ENCODE data around the gene CTNND1. TPM values are rescaled to one million over a fixed set of nuclear protein-coding genes. Genes with fewer than 3 reads are reported as not detected.

CTNND1 gene
- total and polyA plus RNA-seq, 2 of the 8 experiments (the other 6 are each of a cell fraction or from before 2014, with no cell fraction given), result 91.9 to 164 TPM

DNA sequence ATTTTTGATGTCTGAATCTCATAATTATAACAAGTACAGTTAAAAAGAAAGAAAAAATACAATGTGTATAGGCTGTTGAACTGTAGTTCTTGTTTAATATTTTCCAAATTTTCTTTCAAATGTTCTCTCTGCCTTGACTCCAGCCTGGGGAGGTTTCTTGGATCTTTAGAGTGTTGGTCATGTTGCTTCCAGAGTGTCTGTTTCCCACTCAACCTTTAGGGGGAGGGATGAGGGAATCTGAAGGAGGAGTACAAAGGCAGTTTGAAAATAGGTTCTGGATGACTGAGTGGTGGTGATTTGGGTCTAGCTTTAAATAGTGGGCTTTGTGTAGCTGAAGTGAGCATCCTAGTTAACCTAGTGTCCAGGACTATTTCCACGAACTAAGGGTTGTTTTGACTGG, 2.0 kb downstream of the CTNND1 start (continued):
- TF ChIP-seq TAF7 (optimal IDR thresholded peaks at IDR 0.05; ENCODE audit: borderline replicate concordance, low read depth, low read length) (peak; percentile 29), GABPA (IDR thresholded peaks at IDR 0.05; ENCODE audit: borderline replicate concordance, insufficient read depth, low read length) (no peak), KDM5A (IDR thresholded peaks at IDR 0.05; ENCODE audit: low read length) (no peak), PHF8 (conservative IDR thresholded peaks at IDR 0.05; ENCODE audit: low read depth, low read length) (no peak), CTCF (IDR thresholded peaks at IDR 0.05; ENCODE audit: control extremely low read depth in 1 of 3, insufficient read depth in 1 of 3, low read depth in 1 of 3, low read length in 3 of 3) (peak in 1 of 3 experiments; percentile 22; a peak in 2 of 4 replicates)
